A549 (cell line): ENCODE data around the gene ABCB8.

ENCODE experiments used
- CTCF ChIP-seq: fragments of >200 bp; sonication (Bioruptor Twin); formaldehyde crosslinking; IDR thresholded peaks from 3 replicates; pipeline ENCODE4 v1.5.1; 2016
- ELK1 ChIP-seq: fragments of 150-350 bp; IDR thresholded peaks from 2 replicates; pipeline ENCODE4 v1.6.1; 2014; ENCODE audit warnings: low read depth, mild to moderate bottlenecking, low read length
- MAX ChIP-seq: IDR thresholded peaks from 2 replicates; pipeline ENCODE4 v1.6.1; 2012
- MAZ ChIP-seq: fragments of 150-350 bp; IDR thresholded peaks from 2 replicates; pipeline ENCODE4 v1.6.1; 2014; ENCODE audit warnings: antibody characterized with exemption, low read depth, low read length, borderline replicate concordance
- NPAS2 ChIP-seq: fragments of 250-450 bp; sonication (Bioruptor Pico); IDR thresholded peaks from 2 replicates; pipeline ENCODE4 v1.8.0; 2022; ENCODE audit warnings: mild to moderate bottlenecking, moderate library complexity, borderline replicate concordance
- PBX3 ChIP-seq: IDR thresholded peaks from 2 replicates; pipeline ENCODE4 v1.6.1; 2012
- POLR2A ChIP-seq: IDR thresholded peaks from 2 replicates; pipeline ENCODE4 v1.6.1; 2012; ENCODE audit warnings: mild to moderate bottlenecking, low read length
- SREBF2 ChIP-seq: fragments of 450-650 bp; IDR thresholded peaks from 2 replicates; pipeline ENCODE4 v1.6.1; 2014; ENCODE audit warnings: mild to moderate bottlenecking, moderate library complexity

- TF ChIP-seq CTCF (no peak; the same call in 2 of the 3 replicates), POLR2A (no peak), MAZ (no peak), SREBF2 (no peak), ELK1 (no peak), PBX3 (no peak), MAX (peak; percentile 84), NPAS2 (CRISPR knock-in tag) (no peak)
Measured at GRCh38 chr7:151018421-151019129, 9.7 kb upstream of the ABCB8 start.
